GM19043 (cell line): ENCODE data around the gene CYP2R1.
"Not testable (repeated sequence)": the region's sequence is repeated elsewhere in the genome, so short reads cannot be mapped to it uniquely, and the experiment has no call there.

Experiments used
- ATAC-seq: cut with Tn5 transposase; IDR thresholded peaks from one replicate; pipeline ENCODE4 v1.9.1; 2021; ENCODE audit warnings: low read depth; ENCODE audit not compliant: unreplicated experiment

CYP2R1 gene

GRCh38 chr11:14894657-14895598, 2.9 kb upstream of the CYP2R1 start:
- ATAC-seq: no peak

DNA sequence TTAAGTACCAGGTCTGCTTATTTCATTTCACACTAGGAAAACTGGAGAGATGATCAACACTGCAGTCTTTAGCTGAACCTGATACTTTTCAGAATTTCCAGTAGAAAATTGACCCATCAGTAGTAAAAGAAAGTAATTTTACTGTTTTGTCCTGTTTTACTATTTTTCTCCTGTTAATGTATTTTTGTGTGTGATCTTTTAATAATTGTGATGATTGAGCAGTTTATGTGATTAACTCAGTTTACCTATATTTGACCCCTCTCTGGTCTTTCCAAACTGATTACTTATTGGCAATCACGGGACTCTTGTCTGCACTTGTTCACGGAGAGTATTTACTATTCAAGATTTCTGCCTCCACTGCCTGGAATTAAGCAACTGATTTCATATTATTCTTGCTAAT, 546 bp upstream of the CYP2R1 start:
- ATAC-seq: no peak

DNA sequence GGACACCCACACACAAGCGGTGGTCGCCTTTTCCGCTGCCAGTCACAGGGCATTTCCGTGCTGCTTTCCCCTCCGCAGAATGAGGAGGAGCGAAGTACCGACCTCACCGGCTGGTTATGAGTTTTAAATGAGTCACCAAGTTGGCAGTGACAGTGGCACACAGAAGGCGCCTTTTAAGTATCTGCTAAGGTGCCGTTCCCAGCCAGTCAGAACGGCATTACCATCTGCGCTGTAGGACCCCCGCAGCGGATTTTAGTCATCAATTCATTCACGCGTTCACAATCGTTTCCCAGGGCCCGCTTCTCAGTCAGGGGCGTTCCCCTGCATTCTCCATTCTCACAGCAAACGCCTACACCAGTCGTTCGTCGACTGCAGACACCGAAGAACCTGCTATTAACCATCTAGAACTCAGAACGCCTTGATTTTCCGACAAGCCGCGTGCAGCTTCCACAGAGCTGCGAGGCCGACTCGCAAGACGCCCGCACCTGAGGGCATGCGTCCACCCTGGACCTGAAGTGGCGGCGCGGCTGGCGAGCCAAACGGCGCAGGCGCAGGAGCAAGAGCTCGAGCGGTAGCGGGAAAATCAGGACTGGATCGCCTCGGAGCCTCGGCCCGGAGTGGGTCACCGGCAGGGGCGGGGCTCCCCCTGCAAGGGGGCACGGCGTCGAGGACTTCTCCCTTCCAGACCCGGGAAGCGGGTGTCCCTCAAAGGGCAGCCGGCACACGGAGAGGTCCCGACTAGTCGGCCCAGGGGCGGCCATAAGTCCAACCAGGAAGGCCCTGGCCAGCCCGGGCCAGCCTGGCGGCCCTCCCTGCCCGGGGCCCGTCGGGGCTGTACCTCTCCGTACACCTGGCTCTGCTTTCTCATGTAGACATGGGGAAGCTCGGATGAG, 642 bp downstream of the CYP2R1 start:
- peak; percentile 42 for ATAC-seq

DNA sequence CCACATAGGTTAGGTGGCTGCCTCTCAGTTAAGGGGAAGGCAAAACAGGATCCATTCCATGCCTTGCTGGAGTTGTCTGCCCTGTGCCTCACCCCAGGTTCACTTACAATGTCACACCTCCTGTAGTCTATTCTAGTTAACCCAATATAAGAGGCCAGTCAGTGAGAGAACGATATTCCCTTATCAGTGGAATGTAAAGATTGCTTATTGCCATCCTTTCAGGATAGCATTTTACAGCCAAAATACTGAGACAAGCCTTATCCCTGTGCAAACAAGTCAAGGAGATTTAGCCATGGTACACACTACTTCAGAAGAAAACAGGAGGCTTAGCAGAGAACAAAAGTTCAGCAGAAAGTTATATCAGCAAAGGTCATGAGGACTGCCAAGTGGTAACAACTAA, 5.5 kb downstream of the CYP2R1 start:
- ATAC-seq: no peak

DNA sequence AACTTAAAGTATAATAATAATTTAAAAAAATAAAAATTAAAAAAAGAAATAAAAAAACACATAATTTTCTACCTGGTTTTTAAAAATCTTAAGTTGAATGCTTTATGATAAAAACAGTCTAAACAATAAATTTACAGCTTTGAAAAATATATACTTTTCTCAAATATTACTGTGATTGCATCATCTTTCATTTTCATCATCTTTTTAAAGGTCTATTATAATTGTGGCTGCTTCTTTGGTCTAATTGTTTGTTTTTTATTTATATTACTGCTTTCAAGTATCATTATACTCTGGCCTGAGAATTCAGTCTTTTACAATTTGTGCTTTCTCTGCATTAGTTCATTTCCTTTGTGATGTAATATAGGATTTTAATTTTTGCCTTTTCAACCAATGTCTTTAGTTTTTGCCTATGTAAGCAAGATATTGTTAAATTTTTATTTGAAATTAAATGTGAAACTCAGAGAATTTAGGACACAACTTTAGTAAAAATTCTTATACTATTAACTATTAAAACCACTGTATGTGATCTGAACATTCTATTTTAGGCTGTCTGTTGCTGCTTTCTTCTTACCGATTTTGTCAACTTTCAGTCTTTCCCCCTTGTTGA, 7.3 kb downstream of the CYP2R1 start:
- ATAC-seq: no peak

GRCh38 chr11:14883683-14884082, 8.3 kb downstream of the CYP2R1 start:
- not testable (repeated sequence) for ATAC-seq

DNA sequence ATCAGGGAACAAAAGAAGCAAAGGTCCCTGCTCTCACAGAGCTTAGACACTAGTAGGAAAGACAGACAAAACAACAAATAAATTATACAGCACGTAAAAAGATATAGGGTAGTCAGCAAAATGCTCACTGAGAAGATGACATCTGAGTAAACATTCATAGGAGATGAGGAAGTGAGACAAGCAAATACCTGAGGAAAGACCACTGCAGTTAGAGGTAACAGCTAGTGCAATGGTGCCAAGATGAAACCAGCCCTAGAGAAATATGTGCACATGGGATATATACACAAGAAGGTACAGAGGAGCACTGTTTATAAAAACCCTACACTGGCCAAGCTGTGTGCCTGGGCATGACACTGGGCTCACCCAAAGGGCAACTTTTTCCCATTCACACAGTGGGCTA, 9.8 kb downstream of the CYP2R1 start:
- ATAC-seq: peak; percentile 55

DNA sequence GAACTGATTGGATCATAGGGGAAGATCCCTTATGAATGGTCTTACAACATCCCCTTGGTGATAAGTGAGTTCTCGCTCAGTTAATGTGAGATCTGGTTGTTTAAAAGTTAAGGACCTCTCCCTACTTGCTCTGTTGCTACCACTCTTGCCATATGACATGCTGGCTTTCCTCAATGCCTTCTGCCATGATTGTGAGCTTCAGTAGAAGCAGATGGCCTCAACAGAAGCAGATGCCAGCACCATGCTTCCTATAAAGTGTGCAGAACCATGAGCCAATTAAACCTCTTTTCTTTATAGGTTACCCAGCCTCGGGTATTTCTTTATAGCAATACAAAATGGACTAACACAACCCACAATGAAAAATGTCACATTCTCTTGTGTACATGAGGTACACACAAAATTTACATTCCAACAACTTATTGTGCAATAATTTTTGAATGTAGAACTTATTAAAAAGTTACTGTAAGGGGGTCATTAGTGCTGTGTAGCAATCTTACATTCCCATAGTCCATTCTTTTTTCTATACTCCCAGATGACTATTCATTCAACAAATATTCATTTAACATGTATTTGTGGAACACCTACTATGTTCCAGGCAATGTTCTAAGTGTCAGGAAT, 10.3 kb downstream of the CYP2R1 start:
- ATAC-seq: no peak

- ATAC-seq: no peak
Observed at GRCh38 chr11:14875163-14875562, 16.9 kb downstream of the CYP2R1 start.

DNA sequence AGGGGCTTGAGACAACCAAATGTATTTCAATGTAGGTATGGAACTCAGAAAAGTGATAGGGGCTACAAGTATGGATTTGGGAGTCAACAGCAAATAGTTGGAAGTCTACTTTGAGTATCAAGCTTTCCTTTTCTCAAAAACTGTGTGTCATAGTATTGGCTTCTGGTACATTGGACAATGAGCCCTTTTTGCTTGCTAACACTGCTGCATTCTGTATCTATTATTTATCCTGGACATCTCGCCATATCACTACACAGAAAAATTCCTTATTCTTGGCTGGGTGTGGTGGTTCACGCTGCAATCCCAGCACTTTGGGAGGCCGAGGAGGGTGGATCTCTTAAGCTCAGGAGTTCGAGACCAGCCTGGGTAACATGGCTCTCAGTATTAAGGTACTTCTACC, 18.4 kb downstream of the CYP2R1 start:
- no peak for ATAC-seq

DNA sequence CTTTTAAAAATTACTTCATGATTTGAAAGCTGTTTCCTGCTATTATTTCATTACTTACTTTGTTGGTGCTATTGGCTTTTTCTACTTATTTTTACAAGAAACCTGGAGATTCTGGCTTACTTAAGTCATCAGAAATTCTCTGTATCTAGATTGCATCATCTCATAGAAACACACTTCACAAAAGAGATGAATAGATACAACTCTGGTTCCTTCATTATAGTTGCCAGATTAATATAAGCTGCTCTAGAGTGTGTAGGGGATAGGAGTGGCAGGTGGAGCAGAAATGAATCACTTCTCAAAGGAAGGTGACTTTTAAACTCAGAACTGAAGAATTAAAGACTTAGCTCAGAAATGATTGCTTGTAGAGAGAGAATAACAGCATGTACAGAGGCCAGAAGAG, 20.0 kb downstream of the CYP2R1 start:
- ATAC-seq: no peak

- ATAC-seq: not testable (repeated sequence)
Observed at GRCh38 chr11:14863775-14864174, 28.3 kb downstream of the CYP2R1 start.

GRCh38 chr11:14861680-14862079, 30.4 kb downstream of the CYP2R1 start:
- no peak for ATAC-seq

- no peak for ATAC-seq
Observed at GRCh38 chr11:14860511-14860910, 31.5 kb downstream of the CYP2R1 start.

GRCh38 chr11:14858404-14858803, 33.6 kb downstream of the CYP2R1 start:
- no peak for ATAC-seq

DNA sequence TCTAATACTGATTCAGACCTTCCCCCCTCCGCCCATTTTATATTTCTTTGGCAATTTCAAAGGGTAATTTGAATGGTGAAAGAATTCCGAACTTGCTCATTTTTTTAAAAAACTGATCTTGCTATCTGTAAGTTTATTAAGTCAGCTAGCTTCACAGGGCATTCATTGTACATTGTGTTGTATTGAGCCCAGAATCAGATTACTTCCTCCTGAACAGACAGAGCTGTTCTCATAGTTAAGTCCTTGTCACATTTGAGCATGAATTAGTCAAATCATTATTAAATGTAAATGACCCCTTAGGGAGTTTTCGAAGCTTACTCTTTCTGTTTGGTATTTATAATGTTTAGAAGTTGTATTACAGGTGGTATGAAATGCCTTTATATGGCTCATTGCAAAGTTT, 34.4 kb downstream of the CYP2R1 start:
- ATAC-seq: no peak

DNA sequence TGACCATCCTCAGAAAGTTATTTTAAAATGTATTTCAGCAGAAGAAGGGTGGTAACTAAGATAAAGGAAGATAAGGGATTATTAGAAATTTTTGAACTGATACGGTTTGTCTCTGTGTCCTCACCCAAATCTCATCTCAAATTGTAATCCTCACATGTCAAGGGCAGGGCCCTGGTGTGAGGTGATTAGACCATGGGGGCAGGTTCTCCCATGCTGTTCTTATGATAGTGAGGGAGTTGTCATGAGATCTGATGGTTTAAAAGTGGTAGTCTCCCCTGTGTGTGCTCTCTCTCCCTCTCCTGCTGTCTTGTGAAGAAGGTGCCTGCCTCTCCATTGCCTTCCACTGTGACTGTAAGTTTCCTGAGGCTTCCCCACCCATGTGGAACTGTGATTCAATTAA, 36.1 kb downstream of the CYP2R1 start:
- no peak for ATAC-seq

GRCh38 chr11:14854057-14854456, 38.0 kb downstream of the CYP2R1 start:
- ATAC-seq: no peak

- no peak for ATAC-seq
Observed at GRCh38 chr11:14852571-14853177, 39.4 kb downstream of the CYP2R1 start.

DNA sequence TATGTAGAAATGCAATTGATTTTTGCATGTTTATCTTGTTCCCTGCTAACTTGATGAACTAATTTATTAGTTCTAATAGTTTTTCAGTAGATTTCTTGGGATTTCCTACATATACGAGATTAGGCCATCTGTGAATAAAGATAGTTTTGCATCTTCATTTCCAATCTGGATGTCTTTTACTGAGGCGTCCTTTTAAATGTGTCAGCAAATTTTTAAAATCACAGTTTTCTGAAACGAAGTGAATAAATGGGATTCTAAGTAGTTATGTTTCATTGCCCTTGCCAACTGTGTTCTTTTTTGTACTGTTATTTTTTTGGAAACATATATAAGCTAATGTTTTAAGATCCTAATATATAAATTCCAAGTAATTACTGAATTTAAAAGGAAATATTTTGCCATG, 50.0 kb downstream of the CYP2R1 start:
- ATAC-seq: no peak
